ENCODE data around the gene SP3.

SP3 gene

GRCh38 chr2:173865971-173866873, 99.0 kb downstream of the SP3 start:
- no peak for DNase-seq (ENCODE audit: extremely low spot score, insufficient read length, low read depth)
- FAIRE-seq: no peak

GRCh38 chr2:173862612-173863217, 102.5 kb downstream of the SP3 start:
- no peak for FAIRE-seq

DNA sequence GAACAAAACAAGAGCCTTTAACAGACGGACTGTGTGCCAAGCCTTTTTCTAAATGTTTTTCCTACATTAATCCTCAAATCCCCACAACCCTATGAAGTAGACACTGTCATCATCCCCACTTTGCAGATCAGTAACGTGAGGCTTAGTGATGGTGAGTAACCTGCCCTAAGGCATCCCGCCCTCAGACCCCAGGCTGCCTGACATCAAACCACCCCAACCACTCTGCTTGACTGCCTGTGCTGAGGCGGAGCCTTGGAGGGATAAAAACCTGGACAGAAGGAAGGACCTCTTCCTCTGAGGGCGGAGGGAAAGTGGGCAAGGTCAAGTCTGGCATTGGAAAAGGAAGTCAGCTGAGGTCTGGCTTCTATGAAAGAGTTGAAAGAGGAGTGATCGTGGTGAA, 104.6 kb downstream of the SP3 start:
- FAIRE-seq: no peak

More at GRCh38 chr2:173862612-173863217, 102.5 kb downstream of the SP3 start:
- DNase-seq (ENCODE audit: extremely low spot score, insufficient read length, low read depth): no peak

GRCh38 chr2:173860082-173860481, 105.1 kb downstream of the SP3 start:
- no peak for DNase-seq (ENCODE audit: extremely low spot score, insufficient read length, low read depth)

More for the DNA sequence above, 104.6 kb downstream of the SP3 start:
- DNase-seq (ENCODE audit: extremely low spot score, insufficient read length, low read depth): no peak

GRCh38 chr2:173858291-173858731, 106.9 kb downstream of the SP3 start:
- DNase-seq (ENCODE audit: extremely low spot score, insufficient read length, low read depth) (no peak), FAIRE-seq (peak; percentile 80)

More at GRCh38 chr2:173860082-173860481, 105.1 kb downstream of the SP3 start:
- no peak for FAIRE-seq

All from GM18507 (cell line).